Mesendoderm (in vitro differentiated cells): Measurements from ENCODE around the gene SAMD4A.
A peak's percentile ranks its signal among the peaks of the same experiment; 100 is the strongest.

ENCODE experiments used
- DNase-seq: peaks from one replicate; pipeline ENCODE4 v3.0.0; 2013
- H2AK5ac ChIP-seq: 2 replicates; pipeline ENCODE4 v1.6.1; 2013; ENCODE audit warnings: low read length, inconsistent platforms
- H2BK120ac ChIP-seq: 2 replicates; pipeline ENCODE4 v1.6.1; 2013; ENCODE audit warnings: low read depth, mild to moderate bottlenecking, low read length, moderate library complexity, mixed read lengths
- H2BK15ac ChIP-seq: replicated peaks from 2 replicates; pipeline ENCODE4 v1.6.1; 2013; ENCODE audit warnings: low read depth, mild to moderate bottlenecking, moderate library complexity
- H2BK5ac ChIP-seq: 2 replicates; pipeline ENCODE4 v1.6.1; 2013; ENCODE audit warnings: low read length, inconsistent platforms
- H3K18ac ChIP-seq: 2 replicates; pipeline ENCODE4 v1.6.1; 2013; ENCODE audit warnings: mild to moderate bottlenecking, low read length, mixed read lengths
- H3K23ac ChIP-seq: one replicate; pipeline ENCODE4 v1.6.1; 2013; ENCODE audit warnings: low read length
- H3K27ac ChIP-seq: 2 replicates; pipeline ENCODE4 v1.5.1; 2013; ENCODE audit warnings: low read depth, mild to moderate bottlenecking, inconsistent platforms, low read length, moderate library complexity
- H3K27me3 ChIP-seq: 2 replicates; pipeline ENCODE4 v1.6.1; 2013; ENCODE audit warnings: low read length, control low read depth, mild to moderate bottlenecking, inconsistent platforms; ENCODE audit not compliant: insufficient read depth, poor library complexity
- H3K36me3 ChIP-seq: 2 replicates; pipeline ENCODE4 v1.6.1; 2013; ENCODE audit warnings: low read length, inconsistent platforms; ENCODE audit not compliant: control insufficient read depth, insufficient read depth
- H3K4ac ChIP-seq: one replicate; pipeline ENCODE4 v1.6.1; 2013; ENCODE audit warnings: low read depth, mild to moderate bottlenecking, low read length, moderate library complexity
- H3K4me1 ChIP-seq: 2 replicates; pipeline ENCODE4 v1.6.1; 2013; ENCODE audit warnings: low read depth, low read length, inconsistent platforms; ENCODE audit not compliant: control insufficient read depth
- H3K4me2 ChIP-seq: 2 replicates; pipeline ENCODE4 v1.6.1; 2013; ENCODE audit warnings: low read length
- H3K4me3 ChIP-seq: 2 replicates; pipeline ENCODE4 v1.5.1; 2013; ENCODE audit warnings: mild to moderate bottlenecking, low read length
- H3K56ac ChIP-seq: one replicate; pipeline ENCODE4 v1.6.1; 2013; ENCODE audit warnings: low read length
- H3K79me1 ChIP-seq: 2 replicates; pipeline ENCODE4 v1.6.1; 2013; ENCODE audit warnings: low read length, inconsistent platforms
- H3K79me2 ChIP-seq: 2 replicates; pipeline ENCODE4 v1.6.1; 2013; ENCODE audit warnings: mild to moderate bottlenecking, low read length; ENCODE audit not compliant: control insufficient read depth, insufficient read depth
- H3K9ac ChIP-seq: 2 replicates; pipeline ENCODE4 v1.6.1; 2013; ENCODE audit warnings: low read length, inconsistent platforms
- H4K5ac ChIP-seq: one replicate; pipeline ENCODE4 v1.6.1; 2013; ENCODE audit warnings: low read length
- H4K8ac ChIP-seq: one replicate; pipeline ENCODE4 v1.6.1; 2013; ENCODE audit warnings: low read depth, mild to moderate bottlenecking, control low read depth, low read length, moderate library complexity
- WGBS: extraction: QIAGEN DNeasy Blood & Tissue Kit; methylation state at CpG from one replicate; pipeline ENCODE4 v1.1.7; 2013; ENCODE audit warnings: low lambda C conversion rate, missing lambda C conversion rate; ENCODE audit not compliant: insufficient coverage; ENCODE audit errors: extremely low coverage; 5-methylcytosine and 5-hydroxymethylcytosine counted together

SAMD4A gene

GRCh38 chr14:54673193-54674045 lies 106.5 kb downstream of the SAMD4A start:
- Histone ChIP-seq H3K4me2 (no peak overlapping the region), H4K8ac (no peak overlapping the region), H3K79me2 (no peaks in the 10 kb centered on the region), H2AK5ac (no peak overlapping the region), H3K56ac (no peak overlapping the region), H3K4me3 (no peak overlapping the region), H2BK5ac (no peak overlapping the region), H4K5ac (no peak overlapping the region), H3K27ac (peak overlapping the region; percentile 30), H3K36me3 (no peaks in the 10 kb centered on the region), H2BK15ac (no peak overlapping the region), H3K9ac (no peak overlapping the region), H3K4me1 (peaks cover 21% of the 10 kb centered on the region), H3K4ac (no peak overlapping the region), H2BK120ac (no peak overlapping the region), H3K79me1 (no peaks in the 10 kb centered on the region), H3K18ac (peak overlapping the region; percentile 72), H3K27me3 (no peaks in the 10 kb centered on the region), H3K23ac (no peak overlapping the region)
- WGBS = no CpG with 5 or more reads among the region's 13 CpGs
- peak; percentile 56 for DNase-seq

DNA sequence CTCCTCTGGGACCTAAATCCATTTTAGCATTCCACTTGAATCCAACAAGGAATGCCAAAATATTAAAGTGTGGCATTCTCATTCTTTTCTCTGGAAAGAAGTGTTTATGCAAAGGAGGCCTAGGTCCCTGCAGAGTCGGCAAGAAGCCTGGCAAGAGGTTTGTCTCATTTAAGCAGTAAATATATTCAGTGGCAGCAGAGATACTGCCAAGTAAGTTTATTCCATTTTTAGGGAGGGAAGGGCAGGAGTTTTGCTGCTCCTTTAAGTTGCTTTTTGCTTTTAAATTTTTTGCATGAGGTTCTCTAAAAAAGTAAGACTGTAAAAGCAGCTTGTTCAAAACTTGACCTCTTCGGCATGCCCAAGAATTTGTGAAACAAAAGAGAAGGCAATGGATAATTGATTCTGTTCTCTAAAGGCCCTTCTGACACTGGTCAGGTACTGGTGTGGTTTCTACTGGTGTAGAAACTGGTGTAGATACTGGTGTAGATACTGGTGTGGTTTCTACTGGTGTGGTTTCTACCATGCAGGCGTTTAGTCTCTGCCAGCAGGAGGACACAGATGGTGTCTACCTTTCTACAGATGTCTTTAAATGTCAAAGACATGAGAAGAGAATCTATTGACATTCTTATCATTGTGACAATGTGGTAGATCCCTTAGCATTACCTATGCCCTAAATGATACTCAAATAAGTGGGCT lies 107.3 kb downstream of the SAMD4A start:
- H4K5ac ChIP-seq = no peak overlapping the region
- H3K27ac ChIP-seq = no peak overlapping the region
- no peak for DNase-seq
- no peak overlapping the region for H4K8ac ChIP-seq
- no peak overlapping the region for H2BK5ac ChIP-seq
- no peak overlapping the region for H3K56ac ChIP-seq
- H3K79me1 ChIP-seq = no peaks in the 10 kb centered on the region
- H3K23ac ChIP-seq = no peak overlapping the region
- H3K4me3 ChIP-seq = no peak overlapping the region
- WGBS = no CpG with 5 or more reads among the region's 3 CpGs
- H2BK15ac ChIP-seq = no peak overlapping the region
- H3K4ac ChIP-seq = no peak overlapping the region
- H3K4me1 ChIP-seq = peaks cover 21% of the 10 kb centered on the region
- no peak overlapping the region for H3K9ac ChIP-seq
- H2BK120ac ChIP-seq = no peak overlapping the region
- no peaks in the 10 kb centered on the region for H3K79me2 ChIP-seq
- no peak overlapping the region for H3K18ac ChIP-seq
- H3K4me2 ChIP-seq = no peak overlapping the region
- H3K27me3 ChIP-seq = no peaks in the 10 kb centered on the region
- H2AK5ac ChIP-seq = no peak overlapping the region
- H3K36me3 ChIP-seq = no peaks in the 10 kb centered on the region

GRCh38 chr14:54675236-54676128 lies 108.6 kb downstream of the SAMD4A start:
- no CpG with 5 or more reads among the region's 11 CpGs for WGBS
- H3K4me2 ChIP-seq = no peak overlapping the region
- no peak overlapping the region for H3K56ac ChIP-seq
- H2BK15ac ChIP-seq = no peak overlapping the region
- H2AK5ac ChIP-seq = no peak overlapping the region
- H4K8ac ChIP-seq = no peak overlapping the region
- no peaks in the 10 kb centered on the region for H3K27me3 ChIP-seq
- H3K23ac ChIP-seq = no peak overlapping the region
- H3K4me1 ChIP-seq = peaks cover 21% of the 10 kb centered on the region
- H3K18ac ChIP-seq = no peak overlapping the region
- no peaks in the 10 kb centered on the region for H3K36me3 ChIP-seq
- no peaks in the 10 kb centered on the region for H3K79me1 ChIP-seq
- H3K4ac ChIP-seq = no peak overlapping the region
- no peaks in the 10 kb centered on the region for H3K79me2 ChIP-seq
- H3K9ac ChIP-seq = no peak overlapping the region
- H3K27ac ChIP-seq = no peak overlapping the region
- DNase-seq = no peak
- H2BK120ac ChIP-seq = no peak overlapping the region
- H3K4me3 ChIP-seq = no peak overlapping the region
- H4K5ac ChIP-seq = no peak overlapping the region
- no peak overlapping the region for H2BK5ac ChIP-seq

- Histone ChIP-seq H3K23ac (no peak overlapping the region), H2AK5ac (no peak overlapping the region), H3K4ac (no peak overlapping the region), H2BK5ac (peak overlapping the region; percentile 11), H3K4me2 (no peak overlapping the region), H3K56ac (peak overlapping the region; percentile 30), H4K5ac (no peak overlapping the region), H3K36me3 (no peaks in the 10 kb centered on the region), H3K27ac (peak overlapping the region; percentile 1), H3K79me1 (no peaks in the 10 kb centered on the region), H2BK15ac (no peak overlapping the region), H3K18ac (no peak overlapping the region), H3K4me3 (no peak overlapping the region), H2BK120ac (no peak overlapping the region), H4K8ac (no peak overlapping the region), H3K9ac (no peak overlapping the region), H3K79me2 (no peaks in the 10 kb centered on the region), H3K4me1 (peaks cover 14% of the 10 kb centered on the region), H3K27me3 (no peaks in the 10 kb centered on the region)
- WGBS = no CpG with 5 or more reads among the region's 11 CpGs
- peak; percentile 87 for DNase-seq
These were observed 110.1 kb downstream of the SAMD4A start for GRCh38 chr14:54676812-54677708.

DNA sequence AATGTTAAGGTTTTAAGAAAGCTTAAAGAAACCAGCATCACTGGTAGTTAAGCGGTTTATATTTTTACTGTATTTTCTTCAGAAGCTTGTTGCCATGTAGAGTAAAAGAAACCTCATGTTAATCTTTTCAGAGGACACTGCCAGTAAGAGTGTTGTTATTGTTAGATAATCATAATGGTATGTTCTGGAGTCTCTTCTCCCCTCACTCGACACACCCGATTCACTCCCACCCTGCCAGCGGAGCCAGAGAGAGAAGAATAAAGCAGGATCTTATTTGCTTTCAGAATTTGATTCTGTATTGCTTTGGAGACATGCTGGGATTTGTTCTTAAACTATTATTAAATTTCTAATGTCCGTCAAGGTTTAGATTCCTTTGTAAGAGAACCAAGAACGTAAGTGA lies 113.7 kb downstream of the SAMD4A start:
- no peak overlapping the region for H3K4me3 ChIP-seq
- H3K79me1 ChIP-seq = peaks cover 5% of the 10 kb centered on the region
- no peak overlapping the region for H3K4me2 ChIP-seq
- no peak overlapping the region for H3K18ac ChIP-seq
- no peak overlapping the region for H2BK120ac ChIP-seq
- DNase-seq = no peak
- no CpG with 5 or more reads among the region's 6 CpGs for WGBS
- H2BK5ac ChIP-seq = no peak overlapping the region
- H3K56ac ChIP-seq = no peak overlapping the region
- H4K8ac ChIP-seq = no peak overlapping the region
- H3K36me3 ChIP-seq = no peaks in the 10 kb centered on the region
- no peak overlapping the region for H3K4ac ChIP-seq
- peaks cover 4% of the 10 kb centered on the region for H3K79me2 ChIP-seq
- no peak overlapping the region for H3K9ac ChIP-seq
- no peak overlapping the region for H3K23ac ChIP-seq
- no peak overlapping the region for H3K27ac ChIP-seq
- H2BK15ac ChIP-seq = no peak overlapping the region
- H2AK5ac ChIP-seq = no peak overlapping the region
- H4K5ac ChIP-seq = no peak overlapping the region
- peaks cover 10% of the 10 kb centered on the region for H3K4me1 ChIP-seq
- H3K27me3 ChIP-seq = no peaks in the 10 kb centered on the region
